Measurements from ENCODE around the gene HSPBP1. TPM values are rescaled to one million over a fixed set of nuclear protein-coding genes. Genes with fewer than 3 reads are reported as not detected.

Gene HSPBP1
- total and polyA plus RNA-seq, 2 of the 13 experiments (the other 11 are each of a cell fraction or from before 2014, with no cell fraction given): 22.3 to 33.7 TPM

DNA sequence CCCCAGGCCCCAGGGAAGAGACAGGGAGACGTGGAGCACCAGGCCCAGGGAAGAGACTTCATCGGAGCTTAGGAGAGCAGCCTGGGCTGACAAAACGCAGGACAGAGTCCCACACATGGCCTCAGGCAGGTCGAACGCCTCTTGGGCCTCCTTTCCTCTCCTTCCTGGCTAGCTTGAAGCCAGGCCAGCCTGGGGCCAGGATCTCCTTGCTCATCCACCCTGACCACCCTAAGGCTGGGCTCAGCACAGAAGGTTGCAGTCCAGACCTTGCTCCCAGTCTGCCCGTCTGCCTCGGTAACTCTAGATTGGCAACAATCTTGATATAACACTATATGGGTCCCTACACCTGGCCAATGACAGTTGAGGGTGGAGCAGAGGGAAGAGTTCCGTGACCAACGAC is 31.2 kb downstream of the HSPBP1 start:
- no peak for DNase-seq (ENCODE audit: low spot score)
- H3K9ac ChIP-seq (ENCODE audit: insufficient read depth, low read depth, low read length): no peak overlapping the region
- no peak overlapping the region for H3K4me2 ChIP-seq (ENCODE audit: low read depth, low read length)
- TF ChIP-seq, protein P1, sequence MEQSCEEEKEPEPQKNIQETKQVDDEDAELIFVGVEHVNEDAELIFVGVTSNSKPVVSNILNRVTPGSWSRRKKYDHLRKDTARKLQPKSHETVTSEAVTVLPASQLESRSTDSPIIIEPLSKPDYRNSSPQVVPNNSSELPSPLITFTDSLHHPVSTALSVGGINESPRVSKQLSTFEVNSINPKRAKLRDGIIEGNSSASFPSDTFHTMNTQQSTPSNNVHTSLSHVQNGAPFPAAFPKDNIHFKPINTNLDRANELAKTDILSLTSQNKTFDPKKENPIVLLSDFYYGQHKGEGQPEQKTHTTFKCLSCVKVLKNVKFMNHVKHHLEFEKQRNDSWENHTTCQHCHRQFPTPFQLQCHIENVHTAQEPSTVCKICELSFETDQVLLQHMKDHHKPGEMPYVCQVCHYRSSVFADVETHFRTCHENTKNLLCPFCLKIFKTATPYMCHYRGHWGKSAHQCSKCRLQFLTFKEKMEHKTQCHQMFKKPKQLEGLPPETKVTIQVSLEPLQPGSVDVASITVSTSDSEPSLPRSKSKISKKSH (CRISPR knock-in tag; IDR thresholded peaks at IDR 0.05; ENCODE audit: borderline replicate concordance): 0 out of 2 replicates have a peak, but pooled peaks have one; percentile 15
- peak; percentile 18 for TF ChIP-seq RBM22 (optimal IDR thresholded peaks at IDR 0.05; ENCODE audit: low read length)
- no peak for TF ChIP-seq ZNF577 (CRISPR knock-in tag; IDR thresholded peaks at IDR 0.05; ENCODE audit: borderline replicate concordance, low read depth)
- peak; percentile 6 for TF ChIP-seq AGO2 (optimal IDR thresholded peaks at IDR 0.05; ENCODE audit: low read depth, low read length)
- BruUV-seq (replicated peaks): no TSS peak
- no peak overlapping the region for H3K27ac ChIP-seq (ENCODE audit: extremely low read length, insufficient read depth, low read length)
- H3K79me2 ChIP-seq (ENCODE audit: insufficient read depth, low read length): peaks cover 61% of the 10 kb centered on the region
- intact Hi-C loops (cut with micrococcal nuclease; ENCODE audit: unreplicated experiment) (no loop called here), in situ Hi-C loops (cut with HindIII; ENCODE audit: extremely low pct_ligation_motif_present, low pct_unique_long_range_greater_than_20kb) (no loop called here)
- CTCF ChIA-PET (ENCODE audit: low intra/inter-chr PET ratio, low total read pairs): no interaction called here
- no peaks in the 10 kb centered on the region for H3K27me3 ChIP-seq (ENCODE audit: control insufficient read depth in 1 of 2, insufficient read depth in 2 of 2, low read length in 2 of 2)
- peaks cover 31% of the 10 kb centered on the region for H3K4me1 ChIP-seq (ENCODE audit: insufficient read depth, low read length)
- FAIRE-seq: no peak
- POLR2A ChIA-PET: interaction anchor here (1.7 kb wide), 1 partner anchor 10 kb away, joined by 3 read pairs; no protein-coding TSS in a partner anchor
- 97% methylated on average over 9 of the region's 9 CpGs for WGBS (ENCODE audit: low lambda C conversion rate)
- H4K20me1 ChIP-seq (ENCODE audit: insufficient read depth, low read length): peaks cover 53% of the 10 kb centered on the region
- H2AFZ ChIP-seq (ENCODE audit: low read length): no peak overlapping the region
- peaks cover 26 to 78% of the 10 kb centered on the region in 2 experiments; a peak in 4 of 5 replicates for H3K36me3 ChIP-seq (replicated peaks in 1 of 2; ENCODE audit: control insufficient read depth in 1 of 2, insufficient read depth in 2 of 2, low read length in 2 of 2)
- H3K9me3 ChIP-seq (ENCODE audit: low read length): no peaks in the 10 kb centered on the region
- ATAC-seq: no peak
- no peak overlapping the region for H3K4me3 ChIP-seq (replicated peaks in 1 of 3; ENCODE audit: insufficient read depth in 1 of 3, low read depth in 2 of 3, low read length in 3 of 3)

- Histone ChIP-seq H3K79me2 (ENCODE audit: insufficient read depth, low read length) (peaks cover 56% of the 10 kb centered on the region), H3K4me2 (ENCODE audit: low read depth, low read length) (no peak overlapping the region), H3K9me3 (ENCODE audit: low read length) (no peaks in the 10 kb centered on the region), H3K36me3 (replicated peaks in 1 of 2; ENCODE audit: control insufficient read depth in 1 of 2, insufficient read depth in 2 of 2, low read length in 2 of 2) (peaks cover 30 to 78% of the 10 kb centered on the region in 2 experiments; a peak in 4 of 5 replicates), H3K4me3 (replicated peaks in 1 of 3; ENCODE audit: insufficient read depth in 1 of 3, low read depth in 2 of 3, low read length in 3 of 3) (no peak overlapping the region), H3K4me1 (ENCODE audit: insufficient read depth, low read length) (peaks cover 31% of the 10 kb centered on the region), H4K20me1 (ENCODE audit: insufficient read depth, low read length) (peaks cover 51% of the 10 kb centered on the region), H3K27ac (ENCODE audit: extremely low read length, insufficient read depth, low read length) (no peak overlapping the region), H3K27me3 (ENCODE audit: control insufficient read depth in 1 of 2, insufficient read depth in 2 of 2, low read length in 2 of 2) (no peaks in the 10 kb centered on the region), H3K9ac (ENCODE audit: insufficient read depth, low read depth, low read length) (no peak overlapping the region), H2AFZ (ENCODE audit: low read length) (no peak overlapping the region)
- BruUV-seq (replicated peaks): no TSS peak
- FAIRE-seq (no peak), ATAC-seq (no peak; the same call in 2 of the 3 replicates), DNase-seq (ENCODE audit: low spot score) (no peak)
- intact Hi-C loops (cut with micrococcal nuclease; ENCODE audit: unreplicated experiment): no loop called here
- WGBS (ENCODE audit: low lambda C conversion rate): 96% methylated on average over 5 of the region's 10 CpGs
- TF ChIP-seq, protein P2, sequence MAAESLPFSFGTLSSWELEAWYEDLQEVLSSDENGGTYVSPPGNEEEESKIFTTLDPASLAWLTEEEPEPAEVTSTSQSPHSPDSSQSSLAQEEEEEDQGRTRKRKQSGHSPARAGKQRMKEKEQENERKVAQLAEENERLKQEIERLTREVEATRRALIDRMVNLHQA (CRISPR knock-in tag; IDR thresholded peaks at IDR 0.05): no peak
- TF ChIP-seq FOXO4 (CRISPR knock-in tag; conservative IDR thresholded peaks at IDR 0.05) (0 out of 2 replicates have a peak, but pooled peaks have one; percentile 22), AGO2 (optimal IDR thresholded peaks at IDR 0.05; ENCODE audit: low read depth, low read length) (peak; percentile 44)
- TF ChIP-seq, protein P3, sequence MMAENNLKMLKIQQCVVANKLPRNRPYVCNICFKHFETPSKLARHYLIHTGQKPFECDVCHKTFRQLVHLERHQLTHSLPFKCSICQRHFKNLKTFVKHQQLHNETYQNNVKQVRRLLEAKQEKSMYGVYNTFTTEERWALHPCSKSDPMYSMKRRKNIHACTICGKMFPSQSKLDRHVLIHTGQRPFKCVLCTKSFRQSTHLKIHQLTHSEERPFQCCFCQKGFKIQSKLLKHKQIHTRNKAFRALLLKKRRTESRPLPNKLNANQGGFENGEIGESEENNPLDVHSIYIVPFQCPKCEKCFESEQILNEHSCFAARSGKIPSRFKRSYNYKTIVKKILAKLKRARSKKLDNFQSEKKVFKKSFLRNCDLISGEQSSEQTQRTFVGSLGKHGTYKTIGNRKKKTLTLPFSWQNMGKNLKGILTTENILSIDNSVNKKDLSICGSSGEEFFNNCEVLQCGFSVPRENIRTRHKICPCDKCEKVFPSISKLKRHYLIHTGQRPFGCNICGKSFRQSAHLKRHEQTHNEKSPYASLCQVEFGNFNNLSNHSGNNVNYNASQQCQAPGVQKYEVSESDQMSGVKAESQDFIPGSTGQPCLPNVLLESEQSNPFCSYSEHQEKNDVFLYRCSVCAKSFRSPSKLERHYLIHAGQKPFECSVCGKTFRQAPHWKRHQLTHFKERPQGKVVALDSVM (CRISPR knock-in tag; IDR thresholded peaks at IDR 0.05): no peak
- in situ Hi-C loops (cut with HindIII; ENCODE audit: extremely low pct_ligation_motif_present, low pct_unique_long_range_greater_than_20kb): no loop called here
- ChIA-PET CTCF (ENCODE audit: low intra/inter-chr PET ratio, low total read pairs) (no interaction called here), POLR2A (interaction anchor here (1.7 kb wide), 1 partner anchor 11 kb away, joined by 3 read pairs; no protein-coding TSS in a partner anchor)
Observed at GRCh38 chr19:55248166-55248675, 31.7 kb downstream of the HSPBP1 start.

Measured in HepG2 (cell line).